ENCODE results near the gene SORT1.
A peak's percentile ranks its signal among the peaks of the same experiment; 100 is the strongest.
"Not testable (repeated sequence)": the region's sequence is repeated elsewhere in the genome, so short reads cannot be mapped to it uniquely, and the experiment has no call there.

Gene SORT1

DNA sequence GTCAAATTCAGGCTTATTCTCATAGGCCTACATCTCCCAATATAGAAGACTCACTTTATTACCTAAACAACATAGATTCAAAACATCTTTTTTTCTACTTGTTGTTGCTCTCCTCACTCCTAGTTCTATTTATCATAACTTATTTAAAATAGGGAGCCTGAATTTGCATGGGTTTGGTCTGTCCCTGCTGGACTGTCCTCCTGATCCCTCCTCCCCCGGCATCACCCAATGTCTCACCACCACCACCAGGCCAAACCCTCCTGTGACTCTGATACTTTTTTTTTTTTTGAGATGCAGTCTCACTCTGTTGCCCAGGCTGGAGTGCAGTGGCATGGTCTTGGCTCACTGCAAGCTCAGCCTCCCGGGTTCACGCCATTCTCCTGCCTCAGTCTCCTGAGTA is 59.1 kb downstream of the SORT1 start:
- no peak for DNase-seq

DNA sequence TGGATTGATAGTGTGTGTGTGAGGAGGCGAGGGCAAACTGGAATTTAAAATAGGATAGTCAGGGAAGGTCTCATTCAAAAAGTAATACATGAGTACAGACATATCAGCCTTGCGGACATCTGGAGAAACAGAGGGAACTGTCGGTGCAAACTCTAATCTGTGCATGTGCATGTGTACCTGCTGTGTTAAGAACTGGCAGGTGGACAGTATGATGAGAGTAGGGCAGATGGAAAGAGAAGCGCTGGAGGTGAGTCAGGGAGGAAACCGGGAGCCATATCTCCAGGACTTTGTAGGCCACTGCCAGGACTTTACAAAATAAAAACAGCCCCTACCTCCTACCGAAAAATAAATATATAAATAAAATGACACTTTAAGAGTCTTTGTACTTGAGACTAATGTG is 59.6 kb downstream of the SORT1 start:
- DNase-seq, result no peak

DNA sequence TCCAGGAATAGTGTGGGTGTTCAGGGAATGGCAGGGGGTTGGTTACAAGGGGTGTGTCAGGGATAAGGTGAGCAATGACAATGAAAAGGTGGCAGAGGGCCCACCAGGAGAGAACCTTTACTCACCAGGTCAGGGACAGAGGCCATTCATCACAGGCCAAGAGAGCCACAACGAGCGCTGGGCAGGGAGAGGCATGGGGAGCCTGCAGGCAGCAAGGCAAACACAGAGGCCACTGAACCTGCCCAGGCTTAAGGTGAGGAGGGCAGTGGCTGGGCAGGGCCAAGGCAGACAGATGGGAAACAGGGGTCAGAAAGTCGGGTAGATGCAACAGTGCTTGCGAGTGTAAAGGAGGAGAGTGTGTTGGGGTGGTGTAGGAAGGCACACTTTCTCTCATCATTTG is 62.6 kb downstream of the SORT1 start:
- DNase-seq, result no peak

DNA sequence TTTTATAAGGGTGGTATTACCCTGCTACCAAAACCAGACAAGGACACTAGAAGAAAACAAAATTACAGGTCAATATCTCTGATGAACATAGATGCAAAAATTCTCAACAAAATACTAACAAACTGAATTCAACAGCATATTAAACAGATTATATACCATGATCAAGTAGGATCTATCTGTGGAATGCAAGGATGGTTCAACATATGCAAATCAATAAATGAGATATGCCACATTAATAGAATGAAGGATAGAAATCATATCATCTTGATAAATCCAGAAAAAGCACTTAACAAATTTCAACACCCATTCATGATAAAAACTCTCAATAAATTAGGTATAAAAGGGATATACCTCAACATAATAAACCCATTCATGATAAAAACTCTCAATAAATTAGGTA is 66.6 kb downstream of the SORT1 start:
- DNase-seq, result peak in 1 of 4 experiments; percentile 16

DNA sequence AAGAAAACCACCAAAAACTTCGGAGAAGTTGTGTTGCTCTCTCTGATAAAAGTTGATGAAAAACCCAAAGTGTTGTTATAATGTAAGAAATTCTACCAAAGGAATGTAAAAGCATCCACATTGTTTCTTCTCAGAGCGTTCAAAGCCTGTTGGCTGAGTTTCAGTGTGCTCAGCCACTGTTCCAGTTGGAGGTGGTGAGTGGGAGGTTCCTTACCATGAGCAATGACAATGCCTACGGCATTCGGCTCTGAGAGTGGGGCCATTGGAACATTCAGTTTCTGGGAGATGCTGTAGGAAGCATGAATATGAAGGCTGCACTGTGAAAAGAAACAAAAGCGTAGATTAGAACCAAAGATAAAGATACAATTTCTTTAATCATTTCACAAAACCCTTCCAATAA is 70.4 kb downstream of the SORT1 start:
- DNase-seq, result no peak

DNA sequence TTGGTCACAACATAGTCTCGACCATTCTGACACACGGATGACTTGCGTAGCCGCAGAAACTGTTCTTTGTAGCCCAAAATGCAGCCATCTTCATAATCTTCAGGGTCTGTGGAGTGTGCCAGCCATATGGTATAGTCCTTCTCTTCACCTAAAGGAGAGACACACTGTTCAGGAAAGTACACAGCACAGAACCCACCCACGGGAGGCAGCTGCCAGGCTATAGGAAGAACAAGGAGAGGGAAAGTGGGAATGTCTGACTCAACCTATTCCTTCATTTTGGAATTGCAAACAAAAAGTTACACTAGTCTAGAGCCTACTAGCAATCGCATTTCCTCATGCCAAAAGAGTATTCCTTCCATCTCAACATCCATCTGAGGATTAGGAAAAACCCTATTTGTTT is 74.7 kb downstream of the SORT1 start:
- DNase-seq, result no peak

DNA sequence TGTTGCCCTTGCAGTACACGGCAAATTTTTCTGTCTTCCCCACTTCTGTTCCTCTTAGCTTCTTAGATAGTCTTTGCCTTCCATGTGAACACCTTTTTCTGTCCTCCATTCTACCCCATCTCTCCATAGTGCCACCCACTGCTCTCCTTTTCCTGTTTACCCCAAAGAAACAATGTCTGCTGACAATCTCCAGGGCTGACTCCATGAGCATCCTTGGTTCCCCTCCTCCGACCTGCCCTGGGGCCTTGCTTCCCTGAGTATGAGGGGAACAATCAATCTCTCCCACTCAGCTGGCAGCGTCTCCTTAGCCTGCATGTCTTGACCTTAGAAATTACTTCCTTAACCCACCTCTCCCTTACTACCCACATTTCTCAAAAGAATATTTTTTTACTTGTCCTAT is 78.6 kb downstream of the SORT1 start:
- no peak for DNase-seq

DNA sequence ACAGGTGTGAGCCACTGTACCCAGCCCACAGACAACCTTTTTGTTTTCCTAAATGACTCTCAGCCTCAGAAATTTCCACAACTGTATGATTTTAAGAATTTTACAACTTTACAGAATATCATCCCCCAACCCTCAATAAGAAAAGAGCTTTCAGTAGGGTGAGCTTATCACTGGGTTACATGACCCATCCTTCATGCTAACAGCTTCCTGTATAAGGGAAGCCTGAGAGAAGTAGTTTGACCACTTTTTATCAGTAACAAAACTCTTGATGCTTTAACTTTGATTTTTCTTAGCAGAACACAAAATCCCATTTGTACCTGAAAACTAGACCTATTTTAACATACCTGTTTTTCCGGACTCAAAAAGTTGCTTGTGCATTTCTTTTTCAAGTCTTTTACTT is 81.2 kb downstream of the SORT1 start:
- DNase-seq, result no peak

DNA sequence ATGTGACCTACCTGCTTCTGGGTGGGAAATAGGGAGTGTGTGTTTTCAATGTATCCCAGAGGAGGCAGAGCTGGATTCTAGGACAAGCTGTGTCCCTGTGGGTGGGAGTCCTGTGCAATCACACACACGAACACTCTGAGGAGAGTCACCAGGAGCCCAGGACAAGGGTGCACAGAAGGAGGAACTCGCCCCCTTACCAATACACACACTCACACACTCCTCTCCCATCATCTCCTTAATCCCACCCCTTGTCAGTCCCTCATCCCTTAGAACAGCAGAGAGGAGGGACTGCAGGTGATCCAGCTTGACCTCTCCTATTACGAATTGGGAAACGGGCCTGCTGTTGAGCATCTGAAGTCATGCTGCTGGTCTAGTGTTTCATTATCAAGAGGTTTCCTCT is 82.4 kb downstream of the SORT1 start:
- peak in 1 of 4 experiments; percentile 12 for DNase-seq

DNA sequence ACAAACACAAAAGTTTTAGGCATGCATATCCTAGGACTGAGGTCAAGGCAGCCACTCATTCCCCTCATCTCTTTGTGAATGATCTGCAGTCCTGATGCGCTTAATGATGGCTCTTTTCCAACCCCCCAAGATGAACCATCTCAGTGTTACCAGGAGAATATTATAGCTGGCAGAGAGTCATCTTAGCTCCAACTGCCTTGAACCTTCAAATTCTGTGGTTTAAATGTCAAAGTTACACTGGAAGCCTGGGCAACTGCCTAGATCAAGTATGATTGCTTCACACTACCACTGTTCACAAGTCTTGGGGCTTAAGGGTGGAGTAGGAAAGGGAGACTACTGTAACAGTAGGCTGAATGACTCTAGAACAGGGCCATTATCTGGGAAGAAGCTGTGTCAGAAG is 82.9 kb downstream of the SORT1 start:
- DNase-seq, result no peak

DNA sequence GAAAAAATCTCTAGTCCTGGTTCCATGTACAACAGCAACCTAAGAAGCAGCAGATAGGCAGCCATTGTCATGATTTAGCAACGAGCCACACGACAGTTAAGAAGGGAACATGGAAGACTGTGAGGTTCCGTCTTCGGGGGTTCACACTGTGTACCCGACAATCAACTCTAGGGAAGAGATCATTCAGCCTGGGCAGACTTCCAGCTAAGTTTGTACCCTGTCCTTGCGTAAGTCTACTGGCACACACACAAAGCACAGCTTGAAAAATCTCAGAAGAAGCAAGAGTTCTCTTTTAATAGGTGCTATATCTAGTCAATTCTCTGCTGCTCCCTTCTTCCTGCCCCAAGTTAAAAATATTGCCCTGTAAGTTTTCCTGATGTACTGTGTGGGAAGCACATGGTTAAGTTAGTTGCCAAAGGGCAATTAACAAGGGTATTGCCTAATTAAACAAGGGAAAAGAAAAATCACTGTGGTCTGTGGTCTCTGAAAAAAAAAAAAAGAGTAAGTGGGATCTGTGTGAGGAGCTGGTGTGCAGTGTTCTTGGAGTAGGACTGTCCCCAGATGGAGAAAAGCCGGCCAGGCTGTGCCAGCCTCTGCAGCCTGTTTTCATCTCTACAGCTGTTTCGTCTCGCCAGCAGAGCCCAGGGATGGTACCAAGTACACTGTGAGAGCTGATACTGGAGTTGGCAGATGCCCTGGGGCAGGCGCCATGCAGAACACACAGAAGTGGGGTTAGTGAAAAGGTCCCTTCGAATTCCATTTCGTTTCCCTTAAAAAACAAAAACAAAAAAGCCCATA is 84.5 kb downstream of the SORT1 start:
- peak; percentile 29 to 43 (median 38) for DNase-seq

DNA sequence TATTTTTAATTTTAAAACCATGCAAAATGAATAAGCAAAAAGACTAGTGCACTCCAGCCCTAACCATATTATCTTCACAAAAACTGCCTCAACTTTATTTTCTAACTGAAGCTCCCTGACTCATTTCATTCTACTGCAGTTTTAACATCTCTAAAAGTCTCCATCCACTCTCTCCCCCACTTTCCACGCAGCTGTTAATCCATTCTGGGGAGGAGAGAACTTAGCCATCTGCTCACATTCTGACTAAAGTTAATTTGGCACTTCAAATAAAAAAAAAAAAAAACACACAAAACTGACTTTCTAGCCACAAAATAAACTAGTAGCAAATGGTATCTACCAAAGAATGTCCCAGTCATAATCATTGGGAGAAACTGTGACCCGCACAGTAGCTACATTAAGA is 85.5 kb downstream of the SORT1 start:
- DNase-seq, result no peak

DNA sequence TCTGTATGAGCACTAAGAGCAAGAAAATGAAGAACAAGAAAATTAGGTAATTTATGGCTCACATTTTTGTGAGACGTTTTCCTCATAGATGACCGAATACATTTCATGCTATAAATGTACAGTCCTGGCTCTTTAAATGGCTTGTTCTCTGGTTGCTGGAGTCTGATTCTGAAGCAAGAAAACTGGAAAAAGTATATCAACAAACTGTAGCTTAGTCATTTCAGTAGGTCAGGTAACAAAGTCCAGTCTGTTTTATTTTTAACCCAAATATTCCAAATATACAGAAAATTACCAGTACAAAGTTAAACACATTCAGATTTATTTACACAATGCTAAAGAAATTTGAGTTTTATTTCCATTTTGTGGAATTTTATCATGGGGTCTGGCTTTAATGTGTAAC is 88.4 kb downstream of the SORT1 start:
- peak in 2 of 4 experiments; percentile 40 to 45 for DNase-seq

DNA sequence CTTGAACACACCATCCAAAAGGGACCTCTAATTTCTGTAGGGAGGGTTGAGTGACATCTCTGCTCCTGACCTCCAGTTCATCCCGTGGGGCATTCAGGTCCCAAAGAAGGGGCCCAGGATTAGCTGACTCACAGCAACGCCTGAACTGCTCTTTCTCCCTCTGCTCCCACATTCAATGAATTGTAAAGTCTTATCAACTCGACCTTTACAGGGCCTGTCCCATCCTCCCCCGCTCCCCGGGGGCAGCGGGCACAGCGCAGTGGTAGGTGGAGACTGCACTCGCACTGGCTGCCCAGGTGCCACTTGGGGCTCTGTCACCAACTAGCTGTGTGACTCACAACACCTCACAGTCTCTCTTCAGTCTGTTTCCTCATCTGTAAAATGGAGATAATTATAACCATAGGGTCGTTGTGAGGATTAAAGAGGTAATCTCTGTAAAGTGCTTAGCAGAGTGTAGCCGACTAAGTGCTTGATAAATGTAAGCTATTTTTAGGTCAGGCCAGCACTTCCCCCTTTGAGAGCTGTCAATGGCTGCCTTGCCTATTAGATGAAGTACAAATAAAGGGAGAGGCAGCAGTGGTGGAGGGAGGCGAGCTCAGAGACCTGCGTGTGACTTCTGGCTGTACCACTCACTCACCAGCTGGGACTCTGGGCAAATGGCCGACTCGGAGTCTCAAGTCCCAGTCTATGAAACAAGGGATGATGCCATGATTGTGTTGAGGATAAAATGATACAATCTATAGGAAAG is 90.3 kb downstream of the SORT1 start:
- DNase-seq, result peak; percentile 23 to 53 (median 42)

DNA sequence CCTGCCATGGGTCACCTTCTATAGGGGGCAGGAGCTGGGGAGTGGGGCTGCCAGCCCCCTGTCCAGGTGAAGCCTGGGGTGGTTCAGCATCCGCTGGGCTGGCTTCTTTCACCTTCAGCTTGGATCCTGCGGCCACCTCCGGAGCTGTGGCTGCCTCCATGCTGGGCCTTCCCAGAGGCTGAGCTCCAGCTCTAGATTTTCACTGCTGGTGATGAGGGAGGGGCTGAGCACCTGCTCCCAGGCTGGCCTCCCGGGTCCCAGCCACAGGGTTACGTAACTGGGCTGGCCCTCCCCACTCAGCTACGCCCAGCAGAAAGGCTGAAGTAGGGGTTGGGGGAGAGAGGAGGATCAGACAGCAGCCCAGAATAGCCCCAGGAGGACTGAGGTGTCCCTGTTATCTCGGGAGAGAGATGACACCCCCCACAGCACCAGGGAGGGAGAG is 90.9 kb downstream of the SORT1 start, which contains the start of gene MYBPHL:
Gene MYBPHL, minus strand, starts transcription at position 180 of the 442 bp plus-strand sequence. Its CDS starts 20 bp downstream, at position 160.
- no peak for DNase-seq

DNA sequence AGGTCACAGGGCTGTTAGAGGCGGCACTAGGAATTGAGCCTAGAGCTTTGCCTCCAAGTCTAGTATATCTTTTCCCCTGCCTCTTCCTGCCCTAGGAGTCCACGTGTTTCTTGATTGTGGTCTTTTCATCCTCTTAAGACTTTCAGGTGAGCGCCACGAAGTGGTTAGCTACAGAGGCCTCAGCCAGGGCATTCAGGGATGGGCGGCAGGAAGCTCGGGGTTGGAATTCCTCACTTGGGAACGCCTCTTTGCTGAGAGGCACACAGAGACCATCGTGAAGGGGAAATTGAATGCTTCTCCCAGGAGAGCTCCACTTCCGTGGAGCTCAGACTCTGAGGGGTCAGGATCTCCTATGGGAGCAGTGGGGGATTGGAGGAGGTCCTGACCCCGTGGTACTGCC is 91.7 kb downstream of the SORT1 start:
- DNase-seq, result not testable (repeated sequence)

DNA sequence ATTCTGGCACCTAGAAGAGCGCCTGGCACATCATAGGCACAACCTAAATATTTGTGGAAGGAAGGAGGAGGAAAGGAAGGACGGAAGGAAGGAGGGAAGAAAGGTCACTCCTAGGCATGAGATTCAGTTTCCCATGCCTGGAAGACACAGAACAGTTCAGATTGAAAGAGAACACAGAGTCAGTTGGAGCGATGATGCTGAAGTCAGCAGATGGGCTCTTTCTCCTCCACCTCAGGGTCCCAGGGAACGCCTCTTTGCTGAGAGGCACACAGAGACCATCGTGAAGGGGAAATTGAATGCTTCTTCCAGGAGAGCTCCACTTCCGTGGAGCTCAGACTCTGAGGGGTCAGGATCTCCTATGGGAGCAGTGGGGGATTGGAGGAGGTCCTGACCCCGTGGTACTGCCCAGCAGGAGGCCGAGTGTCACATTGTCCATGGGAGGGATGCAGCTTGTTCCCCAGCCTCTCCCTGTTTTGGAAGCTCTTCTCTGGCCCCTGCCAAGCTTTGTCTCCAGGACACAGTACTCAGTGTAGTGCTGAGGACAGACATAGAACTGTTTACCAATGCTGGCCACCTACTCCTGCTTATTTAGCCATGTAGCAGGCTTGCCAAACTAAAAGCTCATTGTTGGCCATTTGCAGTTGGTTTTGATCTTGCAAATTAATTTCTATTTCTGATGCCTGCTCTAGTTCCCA is 93.3 kb downstream of the SORT1 start:
- DNase-seq, result no peak

DNA sequence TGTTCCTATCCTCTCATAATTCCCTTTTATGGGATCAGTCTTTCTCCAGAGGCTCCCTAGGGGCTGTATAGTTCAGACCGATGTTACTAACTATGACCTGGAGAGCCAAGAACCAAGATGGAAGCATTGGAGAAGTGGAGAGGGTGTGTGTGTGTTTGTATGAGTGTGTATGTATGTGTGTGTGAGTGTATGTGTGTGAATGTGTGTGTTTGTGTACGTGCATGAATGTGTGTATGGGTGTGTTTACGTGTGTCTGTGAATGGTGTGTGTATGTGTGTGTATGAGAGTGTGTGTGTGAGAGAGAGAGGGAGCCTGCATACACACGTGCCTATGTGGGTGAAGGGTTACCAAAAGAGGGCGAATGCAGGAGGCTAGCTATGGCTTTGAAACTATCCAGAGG is 95.8 kb downstream of the SORT1 start:
- DNase-seq, result no peak

DNA sequence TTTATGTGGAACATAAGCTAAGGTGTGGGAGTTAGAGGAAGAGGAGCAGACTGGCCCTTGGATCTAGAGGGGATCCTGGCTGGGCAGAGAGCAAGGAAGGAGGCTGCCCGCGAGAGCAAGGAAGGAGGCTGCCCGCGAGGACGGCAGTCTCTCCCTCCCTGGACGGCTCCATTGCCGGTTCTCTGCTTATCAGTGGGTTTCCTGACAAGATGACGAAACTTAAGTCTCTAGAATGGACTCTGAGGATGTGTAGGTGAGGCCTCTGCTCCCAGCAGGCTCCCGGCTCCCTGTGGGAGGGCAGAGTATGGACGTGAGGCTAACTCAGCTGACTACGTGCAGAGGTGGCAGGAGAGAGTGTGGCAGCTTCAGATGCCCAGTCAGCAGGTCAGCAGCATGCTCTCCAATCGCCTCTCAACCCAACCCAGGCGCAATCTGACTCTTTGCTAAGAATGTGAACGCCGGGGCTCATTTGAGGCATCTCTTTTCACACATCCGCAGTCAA is 97.0 kb downstream of the SORT1 start:
- DNase-seq, result no peak

DNA sequence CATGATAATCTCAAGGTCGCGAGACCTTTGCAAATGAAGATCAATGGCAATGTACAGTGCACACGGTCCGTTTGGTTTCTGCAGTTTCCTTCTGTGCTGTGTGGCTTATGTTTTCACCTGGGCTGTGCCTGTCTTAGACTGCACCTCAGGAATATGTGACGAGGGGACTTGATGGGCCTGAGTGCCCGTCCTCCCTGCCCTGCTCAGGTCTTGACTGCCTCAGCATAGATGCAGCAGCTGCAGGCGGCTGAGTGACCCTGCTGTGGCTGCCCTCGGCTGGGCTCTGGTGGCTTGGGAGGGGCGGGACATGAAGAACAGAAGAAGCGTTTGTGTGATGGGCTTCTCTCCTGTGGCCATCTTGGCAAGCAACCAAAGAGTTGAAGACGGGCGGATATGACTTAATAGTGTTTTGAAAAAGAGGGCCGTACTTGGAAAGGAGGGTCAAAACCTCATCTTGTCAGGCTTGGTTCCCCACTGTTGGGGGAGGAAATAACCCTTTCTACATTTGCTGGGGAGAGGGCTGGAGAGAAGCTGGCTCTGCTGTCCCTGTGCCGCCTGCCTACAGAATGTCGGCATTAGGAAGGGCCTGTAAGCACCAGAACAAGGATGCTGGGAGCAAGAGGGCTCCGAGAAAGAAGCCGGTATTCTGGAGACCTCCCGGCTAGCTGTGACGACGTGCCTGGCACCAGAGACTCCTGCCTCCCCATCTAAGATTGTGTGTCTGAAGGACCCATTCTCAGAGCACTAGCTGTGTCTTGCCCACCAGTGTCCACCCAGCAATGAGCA is 98.0 kb downstream of the SORT1 start:
- DNase-seq, result no peak

DNA sequence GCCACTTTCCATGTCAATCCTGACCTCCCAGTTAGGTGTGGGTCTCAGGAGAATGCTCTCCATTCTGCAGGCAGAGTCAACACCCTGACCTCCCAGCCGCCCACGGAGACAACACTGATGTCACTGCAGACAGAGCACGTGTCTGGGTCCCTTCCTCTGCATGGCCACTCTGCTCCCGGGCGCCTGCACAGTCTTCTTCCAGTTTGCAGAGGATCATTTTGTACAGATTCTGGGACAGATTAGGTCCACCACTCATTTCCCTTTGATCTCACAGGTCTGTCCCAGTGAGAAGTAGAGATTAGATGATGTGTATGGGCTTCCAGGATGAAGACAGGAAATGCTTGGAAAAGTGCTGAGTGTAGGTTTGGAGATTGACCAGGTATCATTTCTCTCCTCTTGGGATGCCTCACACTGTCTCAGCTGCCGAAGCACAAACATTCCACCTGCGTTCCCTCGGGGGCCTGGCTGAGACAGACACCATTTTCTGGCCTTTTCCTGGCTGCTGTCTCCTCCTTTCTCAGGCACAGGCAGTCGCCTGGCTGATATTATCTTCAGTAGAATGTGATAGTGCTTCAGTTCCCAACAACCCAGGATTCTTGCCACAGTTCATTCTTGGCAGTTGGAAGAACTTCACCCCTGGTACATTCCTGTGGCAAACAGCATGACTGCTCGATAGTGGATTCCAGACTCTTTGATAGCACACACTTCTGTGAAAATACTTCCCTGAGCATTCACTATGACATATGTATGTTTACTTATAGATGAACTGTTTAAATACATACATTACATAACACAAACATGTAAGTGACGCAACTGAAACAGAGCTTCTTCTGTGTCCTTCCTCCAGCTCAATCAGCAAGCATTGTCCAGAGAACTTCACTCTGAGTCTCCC is 98.8 kb downstream of the SORT1 start:
- peak; percentile 58 to 81 (median 68) for DNase-seq
